IMR-90 (cell line): ENCODE results near the gene XRCC3. TPM values are rescaled to one million over a fixed set of nuclear protein-coding genes. Genes with fewer than 3 reads are reported as not detected.

Experiments
- ATAC-seq: fragments of 200-7000 bp; cut with Tn5 transposase; 2 replicates; pipeline ENCODE4 v1.9.1; 2020; ENCODE audit warnings: low read depth, mild to moderate bottlenecking, moderate library complexity
- BruUV-seq: library from RNA; stranded (reverse); fragments of 400-500 nt; replicated peaks from 2 replicates; lab custom pipeline; 2021; lab: Mats Ljungman, UMichigan
- CTCF ChIA-PET: fragments of 300-600 bp; formaldehyde crosslinking; extraction: SDS; loops from one replicate; lab custom pipeline; 2021; ENCODE audit warnings: antibody characterized with exemption; lab: Yijun Ruan, JAX
- POLR2A ChIA-PET: fragments of 300-600 bp; sonication (Branson Sonifier 250); formaldehyde crosslinking; loops from one replicate; lab custom pipeline; 2022; ENCODE audit warnings: antibody characterized with exemption; ENCODE audit not compliant: unreplicated experiment; lab: Charles Lee
- DNase-seq: peaks from one replicate; pipeline ENCODE4 v3.0.0; 2013
- H2AFZ ChIP-seq: replicated peaks from 2 replicates; pipeline ENCODE3; 2013; ENCODE audit warnings: low read length, mild to moderate bottlenecking; ENCODE audit not compliant: poor library complexity
- H2AK5ac ChIP-seq: 2 replicates; pipeline ENCODE4 v1.6.1; 2013; ENCODE audit warnings: low read depth, low read length, inconsistent platforms
- H2AK9ac ChIP-seq: replicated peaks from 2 replicates; pipeline ENCODE3; 2013; ENCODE audit warnings: mild to moderate bottlenecking, low read depth, low read length, moderate library complexity; ENCODE audit not compliant: poor library complexity
- H2BK120ac ChIP-seq: 2 replicates; pipeline ENCODE4 v1.6.1; 2013; ENCODE audit warnings: low read depth, low read length, inconsistent platforms
- H2BK15ac ChIP-seq: 3 replicates; pipeline ENCODE4 v1.6.1; 2013; ENCODE audit warnings: low read depth, low read length, inconsistent platforms
- H2BK20ac ChIP-seq: 2 replicates; pipeline ENCODE4 v1.6.1; 2013; ENCODE audit warnings: low read depth, mild to moderate bottlenecking, inconsistent platforms, low read length, moderate library complexity
- H2BK5ac ChIP-seq: 2 replicates; pipeline ENCODE4 v1.6.1; 2013; ENCODE audit warnings: mild to moderate bottlenecking, low read depth, low read length, inconsistent platforms; ENCODE audit not compliant: poor library complexity, severe bottlenecking
- H3K14ac ChIP-seq: replicated peaks from 2 replicates; pipeline ENCODE4 v1.6.1; 2013; ENCODE audit warnings: low read depth, low read length, inconsistent platforms
- H3K18ac ChIP-seq: 2 replicates; pipeline ENCODE4 v1.6.1; 2013; ENCODE audit warnings: low read depth, low read length, control low read depth
- H3K23ac ChIP-seq: 2 replicates; pipeline ENCODE4 v1.6.1; 2013; ENCODE audit warnings: low read depth, low read length, inconsistent platforms
- H3K27ac ChIP-seq: 2 replicates; pipeline ENCODE4 v1.5.1; 2013; ENCODE audit warnings: mild to moderate bottlenecking, control low read depth, low read length; ENCODE audit not compliant: insufficient read depth
- H3K27me3 ChIP-seq: 2 replicates; pipeline ENCODE4 v1.6.1; 2013; ENCODE audit warnings: low read length; ENCODE audit not compliant: control insufficient read depth, insufficient read depth
- H3K36me3 ChIP-seq: 2 replicates; pipeline ENCODE4 v1.6.1; 2013; ENCODE audit warnings: low read length, mixed read lengths; ENCODE audit not compliant: control insufficient read depth, insufficient read depth
- H3K4ac ChIP-seq: 2 replicates; pipeline ENCODE4 v1.6.1; 2013; ENCODE audit warnings: low read depth, low read length, inconsistent platforms
- H3K4me1 ChIP-seq: 2 replicates; pipeline ENCODE4 v1.6.1; 2013; ENCODE audit warnings: low read length, mixed read lengths; ENCODE audit not compliant: control insufficient read depth, insufficient read depth
- H3K4me2 ChIP-seq: 2 replicates; pipeline ENCODE4 v1.6.1; 2013; ENCODE audit warnings: low read depth, mild to moderate bottlenecking, control low read depth, low read length, moderate library complexity
- H3K4me3 ChIP-seq: 2 replicates; pipeline ENCODE4 v1.5.1; 2013; ENCODE audit warnings: low read depth, mild to moderate bottlenecking, control low read depth, low read length, moderate library complexity; ENCODE audit not compliant: insufficient read depth
- H3K56ac ChIP-seq: 2 replicates; pipeline ENCODE4 v1.6.1; 2013; ENCODE audit warnings: low read length, inconsistent platforms; ENCODE audit not compliant: insufficient read depth; ENCODE audit errors: extremely low read depth
- H3K79me1 ChIP-seq, 2 experiments: 2 replicates each; pipeline ENCODE4 v1.6.1; 2013; ENCODE audit warnings: low read length in 2 of 2, inconsistent platforms in 1 of 2, low read depth in 1 of 2
- H3K9ac ChIP-seq: 2 replicates; pipeline ENCODE4 v1.6.1; 2013; ENCODE audit warnings: low read depth, low read length, control low read depth
- H3K9me1 ChIP-seq: 2 replicates; pipeline ENCODE4 v1.6.1; 2013; ENCODE audit warnings: low read length, inconsistent platforms; ENCODE audit not compliant: insufficient read depth
- H3K9me3 ChIP-seq: 2 replicates; pipeline ENCODE4 v1.6.1; 2013; ENCODE audit warnings: low read length; ENCODE audit not compliant: control insufficient read depth, insufficient read depth
- H4K20me1 ChIP-seq: 2 replicates; pipeline ENCODE4 v1.6.1; 2013; ENCODE audit warnings: low read length, inconsistent platforms; ENCODE audit not compliant: insufficient read depth
- H4K5ac ChIP-seq: 2 replicates; pipeline ENCODE4 v1.6.1; 2013; ENCODE audit warnings: mild to moderate bottlenecking, low read depth, low read length, control low read depth
- H4K8ac ChIP-seq, 2 experiments: 2 replicates each; pipeline ENCODE4 v1.6.1; 2013; ENCODE audit warnings: low read depth in 2 of 2, low read length in 2 of 2, control low read depth in 1 of 2, inconsistent platforms in 1 of 2
- H4K91ac ChIP-seq: 2 replicates; pipeline ENCODE4 v1.6.1; 2013; ENCODE audit warnings: low read depth, low read length, inconsistent platforms; ENCODE audit not compliant: insufficient read depth
- BHLHE40 ChIP-seq: fragments of 150-350 bp; IDR thresholded peaks from 2 replicates; pipeline ENCODE4 v1.6.1; 2016; ENCODE audit warnings: mild to moderate bottlenecking, low read depth, low read length
- CEBPB ChIP-seq: IDR thresholded peaks from 2 replicates; pipeline ENCODE4 v1.6.1; 2012; ENCODE audit warnings: low read depth, low read length, improper control_type of control experiment
- CHD1 ChIP-seq: IDR thresholded peaks from 2 replicates; pipeline ENCODE4 v1.6.1; 2012; ENCODE audit warnings: low read depth, low read length, improper control_type of control experiment
- CTCF ChIP-seq: conservative IDR thresholded peaks from 2 replicates; pipeline ENCODE4 v1.5.1; 2012; ENCODE audit warnings: mild to moderate bottlenecking, low read depth, low read length, improper control_type of control experiment
- ELK1 ChIP-seq: fragments of 150-350 bp; IDR thresholded peaks from 2 replicates; pipeline ENCODE4 v1.6.1; 2016; ENCODE audit warnings: low read depth, mild to moderate bottlenecking, low read length, moderate library complexity, borderline replicate concordance
- FOS ChIP-seq: fragments of 150-350 bp; IDR thresholded peaks from 2 replicates; pipeline ENCODE4 v1.6.1; 2016; ENCODE audit warnings: low read depth, low read length
- MAFK ChIP-seq: IDR thresholded peaks from 2 replicates; pipeline ENCODE4 v1.6.1; 2012; ENCODE audit warnings: low read depth, low read length, improper control_type of control experiment
- MAZ ChIP-seq: IDR thresholded peaks from 2 replicates; pipeline ENCODE4 v1.6.1; 2012; ENCODE audit warnings: low read depth, mild to moderate bottlenecking, low read length, improper control_type of control experiment, moderate library complexity, borderline replicate concordance
- MXI1 ChIP-seq: IDR thresholded peaks from 2 replicates; pipeline ENCODE4 v1.6.1; 2012; ENCODE audit warnings: low read depth, mild to moderate bottlenecking, low read length, moderate library complexity, borderline replicate concordance
- NFE2L2 ChIP-seq: fragments of 150-350 bp; IDR thresholded peaks from 2 replicates; pipeline ENCODE4 v1.6.1; 2016; ENCODE audit warnings: low read depth, mild to moderate bottlenecking, low read length
- POLR2A ChIP-seq: IDR thresholded peaks from 2 replicates; pipeline ENCODE4 v1.6.1; 2012; ENCODE audit warnings: mild to moderate bottlenecking, low read depth, low read length
- RAD21 ChIP-seq: IDR thresholded peaks from 2 replicates; pipeline ENCODE4 v1.6.1; 2012; ENCODE audit warnings: low read length, improper control_type of control experiment
- RCOR1 ChIP-seq: IDR thresholded peaks from 2 replicates; pipeline ENCODE4 v1.6.1; 2012; ENCODE audit warnings: mild to moderate bottlenecking, low read length, improper control_type of control experiment; ENCODE audit not compliant: insufficient replicate concordance
- RFX5 ChIP-seq: IDR thresholded peaks from 2 replicates; pipeline ENCODE4 v1.8.0; 2012; ENCODE audit warnings: low read depth, mild to moderate bottlenecking, low read length, moderate library complexity
- SMC3 ChIP-seq: fragments of 150-350 bp; IDR thresholded peaks from 2 replicates; pipeline ENCODE4 v1.6.1; 2016; ENCODE audit warnings: low read depth, mild to moderate bottlenecking, antibody characterized with exemption, low read length, moderate library complexity
- USF2 ChIP-seq: fragments of 150-350 bp; IDR thresholded peaks from 2 replicates; pipeline ENCODE4 v1.6.1; 2017; ENCODE audit warnings: mild to moderate bottlenecking, antibody characterized with exemption, low read length, low read depth
- WGBS, 2 experiments: methylation state at CpG; one replicate each; pipeline versions ENCODE4 v1.1.5 to v1.1.7; 2013; ENCODE audit warnings: missing lambda C conversion rate in 2 of 2; ENCODE audit not compliant: insufficient read length in 1 of 2; ENCODE audit errors: extremely low coverage in 2 of 2; 5-methylcytosine and 5-hydroxymethylcytosine counted together
- dilution Hi-C: fragments of 300-500 bp; cut with HindIII; formaldehyde crosslinking; loops from one replicate; pipeline ENCODE4 v1.14.3; 2018; ENCODE audit warnings: low sequenced_read_pairs; ENCODE audit not compliant: unreplicated experiment
- in situ Hi-C: fragments of 300-500 bp; cut with MboI; formaldehyde crosslinking; loops from 3 replicates; pipeline ENCODE4 v1.14.3; 2019; ENCODE audit warnings: low sequenced_read_pairs, inconsistent platforms, mixed read lengths
- intact Hi-C: fragments of 100-400 bp; cut with micrococcal nuclease; formaldehyde crosslinking; loops from 2 replicates; pipeline ENCODE4 v1.10.0; 2022
- polyA plus RNA-seq, 3 experiments: library from polyadenylated mRNA; depleted of rRNA; stranded (reverse); fragments of >200 nt; gene quantifications; 2 replicates each; pipeline ENCODE4 v1.2.3, GENCODE V29; 2012; ENCODE audit warnings: low replicate concordance in 1 of 3
- total RNA-seq: library from RNA; depleted of rRNA; stranded (reverse); fragments of >200 nt; gene quantifications from 2 replicates; pipeline ENCODE4 v1.2.3, GENCODE V29; 2012

XRCC3 gene
- total and polyA plus RNA-seq, 2 of the 4 experiments (the other 2 are of a cell fraction): 8.1 to 9.5 TPM

GRCh38 chr14:103725001-103725682, 9.9 kb upstream of the XRCC3 start:
- no peak overlapping the region for H3K4me3 ChIP-seq
- CTCF ChIA-PET: no interaction called here
- no peak overlapping the region for H2BK20ac ChIP-seq
- no peak for DNase-seq
- TF ChIP-seq CTCF: no peak
- no peak for TF ChIP-seq NFE2L2
- no peak for TF ChIP-seq SMC3
- no peak for TF ChIP-seq RCOR1
- TF ChIP-seq USF2: no peak
- TF ChIP-seq RAD21: no peak
- TF ChIP-seq MAZ: no peak
- no peak for TF ChIP-seq ELK1
- no peak for TF ChIP-seq MXI1
- TF ChIP-seq MAFK: no peak
- no peak for TF ChIP-seq FOS
- TF ChIP-seq RFX5: no peak
- no peak for TF ChIP-seq BHLHE40
- TF ChIP-seq POLR2A: no peak
- no peak for TF ChIP-seq CEBPB
- TF ChIP-seq CHD1: no peak
- no peaks in the 10 kb centered on the region for H3K4me1 ChIP-seq
- in situ Hi-C loops: no loop called here
- H3K9me1 ChIP-seq: peaks cover 10% of the 10 kb centered on the region
- POLR2A ChIA-PET: no interaction called here
- no peak overlapping the region for H2BK120ac ChIP-seq
- no peak overlapping the region for H2AK9ac ChIP-seq
- H3K36me3 ChIP-seq: peaks cover 25% of the 10 kb centered on the region
- no peak overlapping the region for H3K23ac ChIP-seq
- no TSS peak for BruUV-seq
- no peak overlapping the region for H3K27ac ChIP-seq
- H3K27me3 ChIP-seq: no peaks in the 10 kb centered on the region
- no peak overlapping the region for H2BK15ac ChIP-seq
- no peak overlapping the region for H2BK5ac ChIP-seq
- H3K18ac ChIP-seq: no peak overlapping the region
- no peak for ATAC-seq
- H3K4ac ChIP-seq: no peak overlapping the region
- dilution Hi-C loops: no loop called here
- intact Hi-C loops: no loop called here
- H3K79me1 ChIP-seq: peaks cover 14 to 48% of the 10 kb centered on the region in 2 experiments
- H4K5ac ChIP-seq: no peak overlapping the region
- no peak overlapping the region for H4K8ac ChIP-seq
- H3K14ac ChIP-seq: no peak overlapping the region
- no peaks in the 10 kb centered on the region for H3K9me3 ChIP-seq
- no peak overlapping the region for H4K91ac ChIP-seq
- H2AFZ ChIP-seq: no peak overlapping the region
- no peak overlapping the region for H3K9ac ChIP-seq
- no peak overlapping the region for H3K4me2 ChIP-seq
- H2AK5ac ChIP-seq: no peak overlapping the region
- no peak overlapping the region for H3K56ac ChIP-seq
- WGBS, 2 experiments: 97% methylated on average over 14 of the region's 29 CpGs; no CpG with 5 or more reads in 1 of the 2 experiments
- peaks cover 59% of the 10 kb centered on the region for H4K20me1 ChIP-seq
